Amygdala (tissue), 56 donors: Measurements from ENCODE around the gene VPS13D.
A peak's percentile ranks its signal among the peaks of the same experiment; 100 is the strongest.
"Not testable (repeated sequence)": the region's sequence is repeated elsewhere in the genome, so short reads cannot be mapped to it uniquely, and the experiment has no call there.

ENCODE experiments used
- DNase-seq, 56 donors: peaks; one replicate each; lab custom pipeline; 2025; lab: John Stamatoyannopoulos, UW

VPS13D gene

GRCh38 chr1:12461754-12462153, 231.9 kb downstream of the VPS13D start:
- DNase-seq = no peak

GRCh38 chr1:12462586-12462985, 232.8 kb downstream of the VPS13D start:
- DNase-seq = no peak

- DNase-seq = no peak
Measured at GRCh38 chr1:12464045-12464461, 234.2 kb downstream of the VPS13D start.

- DNase-seq = no peak
Measured at GRCh38 chr1:12464598-12465056, 234.8 kb downstream of the VPS13D start.

GRCh38 chr1:12465126-12465525, 235.3 kb downstream of the VPS13D start:
- DNase-seq = no peak

- DNase-seq = no peak
Measured at GRCh38 chr1:12466816-12467215, 237.0 kb downstream of the VPS13D start.

GRCh38 chr1:12467570-12468286, 237.9 kb downstream of the VPS13D start:
- no peak for DNase-seq

GRCh38 chr1:12468323-12468722, 238.5 kb downstream of the VPS13D start:
- DNase-seq = no peak

GRCh38 chr1:12469493-12469892, 239.7 kb downstream of the VPS13D start:
- DNase-seq = no peak

GRCh38 chr1:12469990-12470389, 240.2 kb downstream of the VPS13D start:
- no peak for DNase-seq

- not testable (repeated sequence) for DNase-seq
Measured at GRCh38 chr1:12470916-12471315, 241.1 kb downstream of the VPS13D start.

GRCh38 chr1:12472156-12472797, 242.4 kb downstream of the VPS13D start:
- DNase-seq = no peak

- DNase-seq = no peak
Measured at GRCh38 chr1:12472798-12473551, 243.1 kb downstream of the VPS13D start.

- DNase-seq = no peak
Measured at GRCh38 chr1:12473596-12474362, 243.9 kb downstream of the VPS13D start.

GRCh38 chr1:12475101-12475500, 245.3 kb downstream of the VPS13D start:
- no peak for DNase-seq

GRCh38 chr1:12475530-12475934, 245.7 kb downstream of the VPS13D start:
- no peak for DNase-seq

- DNase-seq = no peak
Measured at GRCh38 chr1:12475947-12476346, 246.1 kb downstream of the VPS13D start.

GRCh38 chr1:12477314-12477713, 247.5 kb downstream of the VPS13D start:
- DNase-seq = no peak

- peak in 1 of 56 donors; percentile 52 for DNase-seq
Measured at GRCh38 chr1:12477936-12478611, 248.2 kb downstream of the VPS13D start.

- DNase-seq = no peak
Measured at GRCh38 chr1:12478612-12478985, 248.8 kb downstream of the VPS13D start.
